ENCODE measurements around the gene CATSPER3. TPM values are rescaled to one million over a fixed set of nuclear protein-coding genes. Genes with fewer than 3 reads are reported as not detected.

Gene CATSPER3
- 0.10 TPM in 1 of 2 replicates, not detected in the other for total RNA-seq

- no peak for DNase-seq (ENCODE audit: low read depth)
These were observed at the start of gene CATSPER3 for GRCh38 chr5:134967607-134968006. TSS of gene CATSPER3 (plus strand) at chr5:134967907. CDS start at chr5:134967992, 85 bp downstream.

GRCh38 chr5:134918861-134919260 is 48.8 kb upstream of the CATSPER3 start:
- no peak for DNase-seq (ENCODE audit: low read depth)

- DNase-seq (ENCODE audit: low read depth), result no peak
These were observed 46.7 kb upstream of the CATSPER3 start for GRCh38 chr5:134920848-134921575.

DNA sequence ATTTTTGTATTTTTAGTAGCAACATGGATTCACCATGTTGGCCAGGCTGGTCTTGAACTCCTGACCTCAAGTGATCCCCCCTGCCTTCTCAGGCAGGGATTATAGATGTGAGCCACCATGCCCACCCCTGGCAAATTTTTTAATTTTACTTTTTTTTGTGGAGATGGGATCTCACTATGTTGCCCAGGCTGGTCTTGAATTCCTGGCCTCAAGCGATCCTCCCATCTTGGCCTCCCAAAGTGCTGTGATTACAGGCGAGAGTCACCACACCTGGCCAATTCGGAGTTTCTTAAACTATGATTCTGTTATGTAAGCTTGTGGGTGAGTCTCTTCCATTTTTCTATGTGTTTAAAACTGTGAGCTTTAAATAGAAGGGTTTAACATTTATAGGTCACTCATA is 35.2 kb upstream of the CATSPER3 start:
- DNase-seq (ENCODE audit: low read depth), result no peak

DNA sequence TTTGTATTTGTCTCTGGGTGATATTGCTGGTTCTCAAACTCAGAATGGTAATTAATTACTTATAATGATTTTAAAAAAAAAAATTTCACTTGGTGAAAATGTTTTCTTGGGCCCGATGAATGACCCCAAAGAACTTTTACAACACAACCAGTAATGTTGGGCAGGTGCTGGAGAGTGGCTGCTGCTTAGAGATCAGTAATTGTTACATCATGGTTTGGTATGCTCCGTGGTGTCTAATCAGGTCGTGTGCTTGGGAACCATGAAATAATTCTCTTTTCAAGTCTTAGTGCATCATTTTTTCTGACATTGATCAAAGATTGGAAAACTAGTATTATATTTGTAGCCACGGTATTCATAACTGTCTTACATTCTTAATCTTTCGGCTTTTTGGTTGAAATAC is 33.5 kb upstream of the CATSPER3 start:
- no peak for DNase-seq (ENCODE audit: low read depth)

- peak; percentile 51 for DNase-seq (ENCODE audit: low read depth)
These were observed 31.8 kb upstream of the CATSPER3 start for GRCh38 chr5:134935711-134936602.

- no peak for DNase-seq (ENCODE audit: low read depth)
These were observed 30.2 kb upstream of the CATSPER3 start for GRCh38 chr5:134937526-134937925.

GRCh38 chr5:134938030-134938429 is 29.7 kb upstream of the CATSPER3 start:
- no peak for DNase-seq (ENCODE audit: low read depth)

- DNase-seq (ENCODE audit: low read depth), result no peak
These were observed 28.2 kb upstream of the CATSPER3 start for GRCh38 chr5:134939500-134939899.

- DNase-seq (ENCODE audit: low read depth), result no peak
These were observed 24.2 kb upstream of the CATSPER3 start for GRCh38 chr5:134943547-134943946.

- DNase-seq (ENCODE audit: low read depth), result no peak
These were observed 23.1 kb upstream of the CATSPER3 start for GRCh38 chr5:134944630-134945029.

- no peak for DNase-seq (ENCODE audit: low read depth)
These were observed 22.7 kb upstream of the CATSPER3 start for GRCh38 chr5:134945041-134945440.

DNA sequence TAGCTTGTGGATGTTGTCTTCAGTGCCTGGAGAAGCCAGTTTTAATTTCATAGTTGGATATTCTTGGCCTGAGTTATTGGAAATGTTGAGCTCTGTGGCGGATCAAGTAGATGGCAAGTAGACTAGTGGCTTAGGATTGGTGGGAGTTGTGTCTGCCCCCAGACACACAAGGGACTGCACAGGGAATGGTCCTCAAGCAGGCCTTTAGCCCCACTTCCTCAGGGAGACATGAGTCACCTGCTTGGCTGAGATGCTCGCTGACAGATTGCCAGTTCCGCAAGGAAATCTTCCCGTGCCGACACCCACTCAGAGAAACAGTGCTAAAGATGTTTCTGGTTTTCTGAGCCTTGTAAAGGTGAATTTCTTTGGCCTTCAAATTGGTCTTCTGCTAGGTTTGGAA is 18.8 kb upstream of the CATSPER3 start:
- no peak for DNase-seq (ENCODE audit: low read depth)

- DNase-seq (ENCODE audit: low read depth), result no peak
These were observed 18.4 kb upstream of the CATSPER3 start for GRCh38 chr5:134949316-134949715.

DNA sequence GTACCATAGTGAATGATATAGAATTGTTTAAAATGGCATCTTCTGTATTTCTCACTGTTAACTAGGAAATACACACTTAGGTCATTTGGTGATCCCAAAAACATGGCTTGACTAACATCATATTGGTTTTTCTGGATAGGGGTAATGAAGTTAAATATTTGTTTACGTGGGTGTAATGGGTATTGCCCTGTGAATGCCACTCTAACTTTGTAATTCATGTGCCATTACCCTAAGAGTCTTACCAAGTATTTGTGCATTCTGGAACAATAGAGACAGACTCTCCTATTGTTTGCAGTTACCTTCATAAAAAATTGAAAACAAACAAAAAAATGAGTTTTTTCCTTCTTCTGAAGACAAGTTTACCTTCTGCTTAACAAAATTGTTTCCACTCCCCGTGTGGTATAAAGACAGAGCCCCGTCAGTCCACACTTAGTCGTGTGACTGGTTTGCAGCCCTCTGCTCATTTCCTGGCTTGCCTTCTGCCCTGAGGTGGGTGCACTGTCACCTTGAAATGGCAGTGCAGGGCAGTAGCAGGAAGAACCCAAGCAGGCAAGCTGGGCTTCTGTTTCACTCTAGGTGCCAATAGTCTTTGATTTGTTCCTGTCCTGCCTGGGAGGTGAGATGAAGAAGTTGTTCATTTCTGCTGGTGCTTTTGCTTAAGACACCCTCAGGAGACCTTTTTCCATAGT is 9.6 kb upstream of the CATSPER3 start:
- DNase-seq (ENCODE audit: low read depth), result peak; percentile 25

DNA sequence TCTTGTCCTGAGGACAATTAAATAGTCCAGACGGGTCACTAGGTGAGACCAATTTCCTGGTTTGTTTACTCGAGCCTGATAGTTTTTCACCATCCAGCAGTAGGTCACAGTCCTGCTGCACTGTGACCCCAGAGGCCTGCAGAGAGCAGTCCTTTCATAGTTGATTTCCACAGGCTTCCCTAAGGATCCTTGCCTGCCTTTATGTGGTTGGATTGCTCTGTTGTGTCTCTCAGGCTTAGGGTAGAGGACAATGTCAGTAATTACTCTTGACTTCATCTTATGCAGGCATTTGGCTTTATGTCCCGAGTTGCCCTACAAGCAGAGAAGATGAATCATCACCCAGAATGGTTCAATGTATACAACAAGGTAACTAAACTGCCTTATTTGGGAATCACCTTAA is 9.0 kb upstream of the CATSPER3 start:
- no peak for DNase-seq (ENCODE audit: low read depth)

DNA sequence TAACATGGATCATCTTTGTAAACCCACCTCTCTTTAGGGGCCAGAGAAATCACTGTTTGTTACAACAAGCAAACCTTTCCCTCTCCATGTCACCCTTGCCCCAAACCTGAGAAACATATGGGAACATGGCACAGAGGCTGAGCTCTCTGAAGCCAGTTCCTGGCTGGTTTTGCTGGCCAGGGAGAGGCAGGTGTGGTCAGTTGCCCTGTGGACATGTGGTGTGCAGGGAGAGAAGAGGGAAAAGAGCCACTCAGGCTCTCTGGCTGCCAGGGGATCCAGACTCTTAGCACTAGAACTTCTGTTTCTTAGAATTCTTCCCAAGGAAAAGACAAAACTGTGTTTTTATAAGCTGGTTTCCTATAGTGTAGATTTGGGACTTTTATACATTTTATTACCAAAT is 4.6 kb upstream of the CATSPER3 start:
- no peak for DNase-seq (ENCODE audit: low read depth)

GRCh38 chr5:134964359-134965270 is 3.1 kb upstream of the CATSPER3 start:
- no peak for DNase-seq (ENCODE audit: low read depth)

- no peak for DNase-seq (ENCODE audit: low read depth)
These were observed 2.4 kb upstream of the CATSPER3 start for GRCh38 chr5:134965271-134965825.

GRCh38 chr5:134968055-134968454 is 348 bp downstream of the CATSPER3 start:
- DNase-seq (ENCODE audit: low read depth), result no peak

- DNase-seq (ENCODE audit: low read depth), result no peak
These were observed 1.5 kb downstream of the CATSPER3 start for GRCh38 chr5:134969166-134969565.

Measured in renal cortical epithelial cell (primary cell).